HepG2 (cell line): ENCODE data around the gene CUEDC2. TPM values are rescaled to one million over a fixed set of nuclear protein-coding genes. Genes with fewer than 3 reads are reported as not detected.

ENCODE experiments used
- ARID3A ChIP-seq: IDR thresholded peaks from 2 replicates; pipeline ENCODE4 v1.6.1; 2012; ENCODE audit warnings: low read depth, low read length, improper control_type of control experiment
- ARNT ChIP-seq: fragments of 450-650 bp; IDR thresholded peaks from 2 replicates; pipeline ENCODE4 v1.6.1; 2017
- BRD4 ChIP-seq: sonication (generic); formaldehyde crosslinking; IDR thresholded peaks from 2 replicates; pipeline ENCODE4 v1.4.0; 2020; ENCODE audit warnings: missing genetic modification reagents
- CBX1 ChIP-seq: IDR thresholded peaks from one replicate; pipeline ENCODE4 v1.6.1; 2016; ENCODE audit warnings: antibody characterized with exemption, low read depth
- GATAD2A ChIP-seq: IDR thresholded peaks from 2 replicates; pipeline ENCODE4 v1.6.1; 2016
- GRHL1 ChIP-seq: sonication (generic); formaldehyde crosslinking; conservative IDR thresholded peaks from 2 replicates; pipeline ENCODE4 v1.8.0; 2022; ENCODE audit warnings: missing genetic modification reagents
- HES4 ChIP-seq: sonication (generic); formaldehyde crosslinking; IDR thresholded peaks from 2 replicates; pipeline ENCODE4 v1.9.0; 2021; ENCODE audit warnings: mild to moderate bottlenecking, missing genetic modification reagents, borderline replicate concordance
- HOMEZ ChIP-seq: IDR thresholded peaks from 2 replicates; pipeline ENCODE4 v1.6.1; 2016; ENCODE audit warnings: low read depth
- MED1 ChIP-seq: sonication (generic); formaldehyde crosslinking; IDR thresholded peaks from 2 replicates; pipeline ENCODE4 v1.4.0; 2020; ENCODE audit warnings: missing genetic modification reagents
- MEIS1 ChIP-seq: sonication (generic); formaldehyde crosslinking; IDR thresholded peaks from 2 replicates; pipeline ENCODE4 v1.9.0; 2021; ENCODE audit warnings: mild to moderate bottlenecking, missing genetic modification reagents, moderate library complexity, borderline replicate concordance
- MLXIP ChIP-seq: sonication (generic); formaldehyde crosslinking; IDR thresholded peaks from 2 replicates; pipeline ENCODE4 v1.9.0; 2021; ENCODE audit warnings: missing genetic modification reagents, borderline replicate concordance
- TEAD3 ChIP-seq: optimal IDR thresholded peaks from 2 replicates; pipeline ENCODE3; 2016; ENCODE audit warnings: borderline replicate concordance
- TOPORS ChIP-seq: sonication (generic); formaldehyde crosslinking; IDR thresholded peaks from 2 replicates; pipeline ENCODE4 v1.8.0; 2023; ENCODE audit warnings: mild to moderate bottlenecking, missing genetic modification reagents
- ZNF234 ChIP-seq: sonication (generic); formaldehyde crosslinking; conservative IDR thresholded peaks from 2 replicates; pipeline ENCODE4 v1.5.1; 2020; ENCODE audit warnings: mild to moderate bottlenecking, missing genetic modification reagents
- ZNF577 ChIP-seq: sonication (generic); formaldehyde crosslinking; IDR thresholded peaks from 2 replicates; pipeline ENCODE4 v1.4.0; 2020; ENCODE audit warnings: mild to moderate bottlenecking, low read depth, missing genetic modification reagents, borderline replicate concordance
- ZNF777 ChIP-seq: sonication (generic); formaldehyde crosslinking; IDR thresholded peaks from 2 replicates; pipeline ENCODE4 v1.4.0; 2020; ENCODE audit warnings: missing genetic modification reagents
- polyA plus RNA-seq, 8 experiments: library from polyadenylated mRNA; depleted of rRNA in 3 of 8; stranded (reverse) in 7 of 8; unstranded in 1 of 8; fragments of >200 nt; fragmentation: Illumina TruSeq in 4 of 8; extraction: Trizol in 4 of 8; gene quantifications; 2 replicates each; pipeline versions ENCODE4 v1.2.1 to v1.2.3, GENCODE V29; 2011 to 2016; ENCODE audit warnings: low read depth in 4 of 8, missing spikeins in 1 of 8, mixed read lengths in 1 of 8; ENCODE audit not compliant: insufficient read depth in 1 of 8
- total RNA-seq, 5 experiments: library from RNA; depleted of rRNA; stranded (reverse); fragments of >200 nt; fragmentation: Illumina TruSeq; extraction: Trizol; gene quantifications; 2 replicates each; pipeline ENCODE4 v1.2.3, GENCODE V29; 2016; ENCODE audit warnings: low read depth in 1 of 5
- TF ChIP-seq, protein P1 (sequence below): sonication (generic); formaldehyde crosslinking; conservative IDR thresholded peaks from 2 replicates; pipeline ENCODE4 v1.8.0; 2022; ENCODE audit warnings: low read depth, missing genetic modification reagents
- TF ChIP-seq, protein P2 (sequence below): sonication (generic); formaldehyde crosslinking; IDR thresholded peaks from 2 replicates; pipeline ENCODE4 v1.4.0; 2020; ENCODE audit warnings: missing genetic modification reagents

Gene CUEDC2
- total and polyA plus RNA-seq, 2 of the 13 experiments (the other 11 are each of a cell fraction or from before 2014, with no cell fraction given) = 13.1 to 18.4 TPM

DNA sequence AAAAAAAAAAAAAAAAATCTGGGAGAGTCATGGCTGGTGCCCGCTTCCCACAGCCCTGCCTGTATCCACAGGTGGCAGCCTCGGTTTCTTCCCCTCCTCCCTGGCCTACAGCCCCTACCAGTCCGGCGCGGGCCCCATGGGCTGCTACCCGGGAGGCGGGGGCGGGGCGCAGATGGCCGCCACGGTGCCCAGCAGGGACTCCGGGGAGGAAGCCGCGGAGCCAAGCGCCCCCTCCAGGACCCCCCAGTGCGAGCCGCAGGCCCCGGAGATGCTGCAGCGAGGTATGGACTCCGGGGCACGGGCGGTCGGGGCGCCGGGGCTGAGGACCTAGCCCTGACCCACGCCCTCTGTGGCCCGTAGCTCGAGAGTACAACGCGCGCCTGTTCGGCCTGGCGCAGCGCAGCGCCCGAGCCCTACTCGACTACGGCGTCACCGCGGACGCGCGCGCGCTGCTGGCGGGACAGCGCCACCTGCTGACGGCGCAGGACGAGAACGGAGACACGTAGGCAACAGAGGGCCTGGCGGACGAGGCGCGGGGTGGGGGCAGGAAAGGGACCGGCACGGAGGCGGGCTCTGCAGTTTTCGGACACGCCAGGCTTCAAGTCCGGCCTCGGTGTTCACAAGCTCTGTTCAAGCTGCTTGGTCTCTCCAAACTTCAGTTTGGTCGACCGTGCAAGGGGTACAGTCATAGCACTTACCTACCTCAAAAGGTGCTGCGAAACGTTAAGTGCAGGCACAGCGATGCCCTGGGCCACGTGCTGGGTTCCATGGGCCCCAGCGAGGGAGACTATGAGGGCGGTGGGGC is 33.0 kb downstream of the CUEDC2 start (continued):
- TF ChIP-seq HOMEZ (CRISPR knock-in tag) (no peak), ZNF234 (CRISPR knock-in tag) (no peak), MED1 (CRISPR knock-in tag) (peak; percentile 76), TEAD3 (peak; percentile 84), BRD4 (CRISPR knock-in tag) (peak; percentile 69; the same call in 1 of the 2 replicates), HES4 (peak; percentile 59; the same call in 1 of the 2 replicates), CBX1 (peak; percentile 77), TOPORS (peak; percentile 73; the same call in 1 of the 2 replicates), ARID3A (0 out of 2 replicates have a peak, but pooled peaks have one; percentile 9), GRHL1 (CRISPR knock-in tag) (no peak), MEIS1 (CRISPR knock-in tag) (peak; percentile 49; the same call in 1 of the 2 replicates), GATAD2A (CRISPR knock-in tag) (peak; percentile 62), MLXIP (no peak), ZNF777 (peak; percentile 87), ARNT (no peak), ZNF577 (CRISPR knock-in tag) (no peak)
- TF ChIP-seq, protein P1, sequence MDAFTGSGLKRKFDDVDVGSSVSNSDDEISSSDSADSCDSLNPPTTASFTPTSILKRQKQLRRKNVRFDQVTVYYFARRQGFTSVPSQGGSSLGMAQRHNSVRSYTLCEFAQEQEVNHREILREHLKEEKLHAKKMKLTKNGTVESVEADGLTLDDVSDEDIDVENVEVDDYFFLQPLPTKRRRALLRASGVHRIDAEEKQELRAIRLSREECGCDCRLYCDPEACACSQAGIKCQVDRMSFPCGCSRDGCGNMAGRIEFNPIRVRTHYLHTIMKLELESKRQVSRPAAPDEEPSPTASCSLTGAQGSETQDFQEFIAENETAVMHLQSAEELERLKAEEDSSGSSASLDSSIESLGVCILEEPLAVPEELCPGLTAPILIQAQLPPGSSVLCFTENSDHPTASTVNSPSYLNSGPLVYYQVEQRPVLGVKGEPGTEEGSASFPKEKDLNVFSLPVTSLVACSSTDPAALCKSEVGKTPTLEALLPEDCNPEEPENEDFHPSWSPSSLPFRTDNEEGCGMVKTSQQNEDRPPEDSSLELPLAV (CRISPR knock-in tag) = no peak
- TF ChIP-seq, protein P2, sequence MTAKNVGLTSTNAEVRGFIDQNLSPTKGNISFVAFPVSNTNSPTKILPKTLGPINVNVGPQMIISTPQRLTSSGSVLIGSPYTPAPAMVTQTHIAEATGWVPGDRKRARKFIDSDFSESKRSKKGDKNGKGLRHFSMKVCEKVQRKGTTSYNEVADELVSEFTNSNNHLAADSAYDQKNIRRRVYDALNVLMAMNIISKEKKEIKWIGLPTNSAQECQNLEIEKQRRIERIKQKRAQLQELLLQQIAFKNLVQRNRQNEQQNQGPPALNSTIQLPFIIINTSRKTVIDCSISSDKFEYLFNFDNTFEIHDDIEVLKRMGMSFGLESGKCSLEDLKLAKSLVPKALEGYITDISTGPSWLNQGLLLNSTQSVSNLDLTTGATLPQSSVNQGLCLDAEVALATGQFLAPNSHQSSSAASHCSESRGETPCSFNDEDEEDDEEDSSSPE = peak; percentile 89
